ENCODE measurements around the gene ASIP. TPM values are rescaled to one million over a fixed set of nuclear protein-coding genes. Genes with fewer than 3 reads are reported as not detected.
"Not testable (repeated sequence)": the region's sequence is repeated elsewhere in the genome, so short reads cannot be mapped to it uniquely, and the experiment has no call there.

Gene ASIP
- total RNA-seq, 1 experiment from 2014 or later = not detected

- no peak overlapping the region for H3K27ac ChIP-seq (ENCODE audit: insufficient read length, low read depth, low read length)
- H3K14ac ChIP-seq (ENCODE audit: insufficient read depth, low read length) = no peak overlapping the region
- H3K4me3 Mint-ChIP-seq = no peak overlapping the region
- no peaks in the 10 kb centered on the region for H3K79me1 ChIP-seq (ENCODE audit: insufficient read depth, low read depth, low read length, poor library complexity, severe bottlenecking)
- H3K27ac Mint-ChIP-seq = no peak overlapping the region
- no peak for TF ChIP-seq CTCF (conservative IDR thresholded peaks at IDR 0.05)
- H3K18ac ChIP-seq (ENCODE audit: insufficient read length, low read depth, low read length) = no peak overlapping the region
- H3K23me2 ChIP-seq (ENCODE audit: insufficient read length, low read depth, low read length, poor library complexity, severe bottlenecking) = no peaks in the 10 kb centered on the region
- no peak overlapping the region for H2BK120ac ChIP-seq (ENCODE audit: low read depth, low read length, poor library complexity, severe bottlenecking)
- H3T11ph ChIP-seq (ENCODE audit: low read length) = no peak overlapping the region
- no peaks in the 10 kb centered on the region for H3K9me3 ChIP-seq (ENCODE audit: control insufficient read depth, low read depth, low read length)
- H3K4me2 ChIP-seq (ENCODE audit: insufficient read depth, insufficient read length, low read length) = no peak overlapping the region
- H2AK5ac ChIP-seq (ENCODE audit: insufficient read length, low read length) = no peak overlapping the region
- no peak overlapping the region for H2BK20ac ChIP-seq (ENCODE audit: low read depth, low read length, poor library complexity, severe bottlenecking)
- no peak overlapping the region for H2BK5ac ChIP-seq (ENCODE audit: insufficient read length, low read length)
- no peak overlapping the region for H4K91ac ChIP-seq (ENCODE audit: insufficient read length, low read depth, low read length)
- H3K4ac ChIP-seq (ENCODE audit: low read depth, low read length) = no peak overlapping the region
- no peak overlapping the region for H2BK12ac ChIP-seq (ENCODE audit: insufficient read length, low read depth, low read length)
- H3K79me2 ChIP-seq (ENCODE audit: insufficient read depth, low read length) = no peaks in the 10 kb centered on the region
- H3K56ac ChIP-seq (ENCODE audit: insufficient read length, low read depth, low read length) = no peak overlapping the region
- no peak overlapping the region for H3K9ac ChIP-seq (ENCODE audit: extremely low read depth, insufficient read length, low read length)
- H3K4me1 Mint-ChIP-seq = peaks cover 19 to 21% of the 10 kb centered on the region in 2 experiments
- no peaks in the 10 kb centered on the region for H3K36me3 Mint-ChIP-seq (ENCODE audit: insufficient read depth in 1 of 3, low read depth in 3 of 3)
- H3K23ac ChIP-seq (ENCODE audit: insufficient read length, low read depth, low read length) = no peak overlapping the region
- H2AFZ ChIP-seq (ENCODE audit: low read length) = no peak overlapping the region
- no CpG with 5 or more reads among the region's 2 CpGs for WGBS (ENCODE audit: extremely low coverage, insufficient read length, low lambda C conversion rate)
- no peaks in the 10 kb centered on the region for H3K9me3 Mint-ChIP-seq
- H3K4me1 ChIP-seq (ENCODE audit: insufficient read depth, low read length) = no peaks in the 10 kb centered on the region
- H4K5ac ChIP-seq (ENCODE audit: insufficient read length, low read depth, low read length) = no peak overlapping the region
- no peak for DNase-seq
- H4K8ac ChIP-seq (replicated peaks; ENCODE audit: insufficient read length, low read depth, low read length) = no peak overlapping the region
- H3K27me3 ChIP-seq (ENCODE audit: insufficient read depth, low read length) = no peaks in the 10 kb centered on the region
- H4K20me1 ChIP-seq (ENCODE audit: control insufficient read depth, insufficient read depth, insufficient read length) = no peaks in the 10 kb centered on the region
- no peak overlapping the region for H2BK15ac ChIP-seq (ENCODE audit: low read depth, low read length)
- H3K27me3 Mint-ChIP-seq (ENCODE audit: low read depth) = peaks cover 1% of the 10 kb centered on the region; the same call in 1 of the 2 replicates
Measured at GRCh38 chr20:34251619-34252018, 10.4 kb downstream of the ASIP start.

- H3K9ac ChIP-seq (ENCODE audit: extremely low read depth, insufficient read length, low read length); H4K8ac ChIP-seq (replicated peaks; ENCODE audit: insufficient read length, low read depth, low read length); H4K20me1 ChIP-seq (ENCODE audit: control insufficient read depth, insufficient read depth, insufficient read length); H3K4me1 ChIP-seq (ENCODE audit: insufficient read depth, low read length); H3T11ph ChIP-seq (ENCODE audit: low read length); H3K56ac ChIP-seq (ENCODE audit: insufficient read length, low read depth, low read length); H3K9me3 Mint-ChIP-seq; H3K23ac ChIP-seq (ENCODE audit: insufficient read length, low read depth, low read length); H2BK20ac ChIP-seq (ENCODE audit: low read depth, low read length, poor library complexity, severe bottlenecking); H2AK5ac ChIP-seq (ENCODE audit: insufficient read length, low read length); H3K27ac ChIP-seq (ENCODE audit: insufficient read length, low read depth, low read length); H3K18ac ChIP-seq (ENCODE audit: insufficient read length, low read depth, low read length); H2BK5ac ChIP-seq (ENCODE audit: insufficient read length, low read length); H3K36me3 Mint-ChIP-seq (ENCODE audit: insufficient read depth in 1 of 3, low read depth in 3 of 3); H3K27me3 ChIP-seq (ENCODE audit: insufficient read depth, low read length); H3K4ac ChIP-seq (ENCODE audit: low read depth, low read length); H3K27me3 Mint-ChIP-seq (ENCODE audit: low read depth); H2BK15ac ChIP-seq (ENCODE audit: low read depth, low read length); H2BK12ac ChIP-seq (ENCODE audit: insufficient read length, low read depth, low read length); DNase-seq; H3K4me3 Mint-ChIP-seq; H3K14ac ChIP-seq (ENCODE audit: insufficient read depth, low read length); H2BK120ac ChIP-seq (ENCODE audit: low read depth, low read length, poor library complexity, severe bottlenecking); H3K4me2 ChIP-seq (ENCODE audit: insufficient read depth, insufficient read length, low read length); H3K9me3 ChIP-seq (ENCODE audit: control insufficient read depth, low read depth, low read length); H4K5ac ChIP-seq (ENCODE audit: insufficient read length, low read depth, low read length); H2AFZ ChIP-seq (ENCODE audit: low read length); H3K79me2 ChIP-seq (ENCODE audit: insufficient read depth, low read length); H3K23me2 ChIP-seq (ENCODE audit: insufficient read length, low read depth, low read length, poor library complexity, severe bottlenecking); H3K79me1 ChIP-seq (ENCODE audit: insufficient read depth, low read depth, low read length, poor library complexity, severe bottlenecking); H4K91ac ChIP-seq (ENCODE audit: insufficient read length, low read depth, low read length): not testable (repeated sequence)
- no CpG with 5 or more reads among the region's 7 CpGs for WGBS (ENCODE audit: extremely low coverage, insufficient read length, low lambda C conversion rate)
- peaks cover 24 to 28% of the 10 kb centered on the region in 2 experiments for H3K4me1 Mint-ChIP-seq
- 0 out of 7 replicates have a peak overlapping the region, but pooled peaks of 1 of the 3 experiments have one; percentile 17 for H3K27ac Mint-ChIP-seq
Measured at GRCh38 chr20:34252431-34253086, 11.3 kb downstream of the ASIP start.

Data from H9 (cell line).